IMR-90 (cell line): ENCODE data around the gene OSMR. TPM values are rescaled to one million over a fixed set of nuclear protein-coding genes. Genes with fewer than 3 reads are reported as not detected.

Experiments
- ATAC-seq: fragments of 200-7000 bp; cut with Tn5 transposase; 2 replicates; pipeline ENCODE4 v1.9.1; 2020; ENCODE audit warnings: low read depth, mild to moderate bottlenecking, moderate library complexity
- BruUV-seq: library from RNA; stranded (reverse); fragments of 400-500 nt; replicated peaks from 2 replicates; lab custom pipeline; 2021; lab: Mats Ljungman, UMichigan
- CTCF ChIA-PET: fragments of 300-600 bp; formaldehyde crosslinking; extraction: SDS; loops from one replicate; lab custom pipeline; 2021; ENCODE audit warnings: antibody characterized with exemption; lab: Yijun Ruan, JAX
- POLR2A ChIA-PET: fragments of 300-600 bp; sonication (Branson Sonifier 250); formaldehyde crosslinking; loops from one replicate; lab custom pipeline; 2022; ENCODE audit warnings: antibody characterized with exemption; ENCODE audit not compliant: unreplicated experiment; lab: Charles Lee
- DNase-seq: peaks from one replicate; pipeline ENCODE4 v3.0.0; 2013
- H2AFZ ChIP-seq: replicated peaks from 2 replicates; pipeline ENCODE3; 2013; ENCODE audit warnings: low read length, mild to moderate bottlenecking; ENCODE audit not compliant: poor library complexity
- H2AK5ac ChIP-seq: 2 replicates; pipeline ENCODE4 v1.6.1; 2013; ENCODE audit warnings: low read depth, low read length, inconsistent platforms
- H2AK9ac ChIP-seq: replicated peaks from 2 replicates; pipeline ENCODE3; 2013; ENCODE audit warnings: mild to moderate bottlenecking, low read depth, low read length, moderate library complexity; ENCODE audit not compliant: poor library complexity
- H2BK120ac ChIP-seq: 2 replicates; pipeline ENCODE4 v1.6.1; 2013; ENCODE audit warnings: low read depth, low read length, inconsistent platforms
- H2BK15ac ChIP-seq: 3 replicates; pipeline ENCODE4 v1.6.1; 2013; ENCODE audit warnings: low read depth, low read length, inconsistent platforms
- H2BK20ac ChIP-seq: 2 replicates; pipeline ENCODE4 v1.6.1; 2013; ENCODE audit warnings: low read depth, mild to moderate bottlenecking, inconsistent platforms, low read length, moderate library complexity
- H2BK5ac ChIP-seq: 2 replicates; pipeline ENCODE4 v1.6.1; 2013; ENCODE audit warnings: mild to moderate bottlenecking, low read depth, low read length, inconsistent platforms; ENCODE audit not compliant: poor library complexity, severe bottlenecking
- H3K14ac ChIP-seq: replicated peaks from 2 replicates; pipeline ENCODE4 v1.6.1; 2013; ENCODE audit warnings: low read depth, low read length, inconsistent platforms
- H3K18ac ChIP-seq: 2 replicates; pipeline ENCODE4 v1.6.1; 2013; ENCODE audit warnings: low read depth, low read length, control low read depth
- H3K23ac ChIP-seq: 2 replicates; pipeline ENCODE4 v1.6.1; 2013; ENCODE audit warnings: low read depth, low read length, inconsistent platforms
- H3K27ac ChIP-seq: 2 replicates; pipeline ENCODE4 v1.5.1; 2013; ENCODE audit warnings: mild to moderate bottlenecking, control low read depth, low read length; ENCODE audit not compliant: insufficient read depth
- H3K27me3 ChIP-seq: 2 replicates; pipeline ENCODE4 v1.6.1; 2013; ENCODE audit warnings: low read length; ENCODE audit not compliant: control insufficient read depth, insufficient read depth
- H3K36me3 ChIP-seq: 2 replicates; pipeline ENCODE4 v1.6.1; 2013; ENCODE audit warnings: low read length, mixed read lengths; ENCODE audit not compliant: control insufficient read depth, insufficient read depth
- H3K4ac ChIP-seq: 2 replicates; pipeline ENCODE4 v1.6.1; 2013; ENCODE audit warnings: low read depth, low read length, inconsistent platforms
- H3K4me1 ChIP-seq: 2 replicates; pipeline ENCODE4 v1.6.1; 2013; ENCODE audit warnings: low read length, mixed read lengths; ENCODE audit not compliant: control insufficient read depth, insufficient read depth
- H3K4me2 ChIP-seq: 2 replicates; pipeline ENCODE4 v1.6.1; 2013; ENCODE audit warnings: low read depth, mild to moderate bottlenecking, control low read depth, low read length, moderate library complexity
- H3K4me3 ChIP-seq: 2 replicates; pipeline ENCODE4 v1.5.1; 2013; ENCODE audit warnings: low read depth, mild to moderate bottlenecking, control low read depth, low read length, moderate library complexity; ENCODE audit not compliant: insufficient read depth
- H3K56ac ChIP-seq: 2 replicates; pipeline ENCODE4 v1.6.1; 2013; ENCODE audit warnings: low read length, inconsistent platforms; ENCODE audit not compliant: insufficient read depth; ENCODE audit errors: extremely low read depth
- H3K79me1 ChIP-seq, 2 experiments: 2 replicates each; pipeline ENCODE4 v1.6.1; 2013; ENCODE audit warnings: low read length in 2 of 2, inconsistent platforms in 1 of 2, low read depth in 1 of 2
- H3K9ac ChIP-seq: 2 replicates; pipeline ENCODE4 v1.6.1; 2013; ENCODE audit warnings: low read depth, low read length, control low read depth
- H3K9me1 ChIP-seq: 2 replicates; pipeline ENCODE4 v1.6.1; 2013; ENCODE audit warnings: low read length, inconsistent platforms; ENCODE audit not compliant: insufficient read depth
- H3K9me3 ChIP-seq: 2 replicates; pipeline ENCODE4 v1.6.1; 2013; ENCODE audit warnings: low read length; ENCODE audit not compliant: control insufficient read depth, insufficient read depth
- H4K20me1 ChIP-seq: 2 replicates; pipeline ENCODE4 v1.6.1; 2013; ENCODE audit warnings: low read length, inconsistent platforms; ENCODE audit not compliant: insufficient read depth
- H4K5ac ChIP-seq: 2 replicates; pipeline ENCODE4 v1.6.1; 2013; ENCODE audit warnings: mild to moderate bottlenecking, low read depth, low read length, control low read depth
- H4K8ac ChIP-seq, 2 experiments: 2 replicates each; pipeline ENCODE4 v1.6.1; 2013; ENCODE audit warnings: low read depth in 2 of 2, low read length in 2 of 2, control low read depth in 1 of 2, inconsistent platforms in 1 of 2
- H4K91ac ChIP-seq: 2 replicates; pipeline ENCODE4 v1.6.1; 2013; ENCODE audit warnings: low read depth, low read length, inconsistent platforms; ENCODE audit not compliant: insufficient read depth
- BHLHE40 ChIP-seq: fragments of 150-350 bp; IDR thresholded peaks from 2 replicates; pipeline ENCODE4 v1.6.1; 2016; ENCODE audit warnings: mild to moderate bottlenecking, low read depth, low read length
- CEBPB ChIP-seq: IDR thresholded peaks from 2 replicates; pipeline ENCODE4 v1.6.1; 2012; ENCODE audit warnings: low read depth, low read length, improper control_type of control experiment
- CHD1 ChIP-seq: IDR thresholded peaks from 2 replicates; pipeline ENCODE4 v1.6.1; 2012; ENCODE audit warnings: low read depth, low read length, improper control_type of control experiment
- CTCF ChIP-seq: conservative IDR thresholded peaks from 2 replicates; pipeline ENCODE4 v1.5.1; 2012; ENCODE audit warnings: mild to moderate bottlenecking, low read depth, low read length, improper control_type of control experiment
- ELK1 ChIP-seq: fragments of 150-350 bp; IDR thresholded peaks from 2 replicates; pipeline ENCODE4 v1.6.1; 2016; ENCODE audit warnings: low read depth, mild to moderate bottlenecking, low read length, moderate library complexity, borderline replicate concordance
- FOS ChIP-seq: fragments of 150-350 bp; IDR thresholded peaks from 2 replicates; pipeline ENCODE4 v1.6.1; 2016; ENCODE audit warnings: low read depth, low read length
- MAFK ChIP-seq: IDR thresholded peaks from 2 replicates; pipeline ENCODE4 v1.6.1; 2012; ENCODE audit warnings: low read depth, low read length, improper control_type of control experiment
- MAZ ChIP-seq: IDR thresholded peaks from 2 replicates; pipeline ENCODE4 v1.6.1; 2012; ENCODE audit warnings: low read depth, mild to moderate bottlenecking, low read length, improper control_type of control experiment, moderate library complexity, borderline replicate concordance
- MXI1 ChIP-seq: IDR thresholded peaks from 2 replicates; pipeline ENCODE4 v1.6.1; 2012; ENCODE audit warnings: low read depth, mild to moderate bottlenecking, low read length, moderate library complexity, borderline replicate concordance
- NFE2L2 ChIP-seq: fragments of 150-350 bp; IDR thresholded peaks from 2 replicates; pipeline ENCODE4 v1.6.1; 2016; ENCODE audit warnings: low read depth, mild to moderate bottlenecking, low read length
- POLR2A ChIP-seq: IDR thresholded peaks from 2 replicates; pipeline ENCODE4 v1.6.1; 2012; ENCODE audit warnings: mild to moderate bottlenecking, low read depth, low read length
- RAD21 ChIP-seq: IDR thresholded peaks from 2 replicates; pipeline ENCODE4 v1.6.1; 2012; ENCODE audit warnings: low read length, improper control_type of control experiment
- RCOR1 ChIP-seq: IDR thresholded peaks from 2 replicates; pipeline ENCODE4 v1.6.1; 2012; ENCODE audit warnings: mild to moderate bottlenecking, low read length, improper control_type of control experiment; ENCODE audit not compliant: insufficient replicate concordance
- RFX5 ChIP-seq: IDR thresholded peaks from 2 replicates; pipeline ENCODE4 v1.8.0; 2012; ENCODE audit warnings: low read depth, mild to moderate bottlenecking, low read length, moderate library complexity
- SMC3 ChIP-seq: fragments of 150-350 bp; IDR thresholded peaks from 2 replicates; pipeline ENCODE4 v1.6.1; 2016; ENCODE audit warnings: low read depth, mild to moderate bottlenecking, antibody characterized with exemption, low read length, moderate library complexity
- USF2 ChIP-seq: fragments of 150-350 bp; IDR thresholded peaks from 2 replicates; pipeline ENCODE4 v1.6.1; 2017; ENCODE audit warnings: mild to moderate bottlenecking, antibody characterized with exemption, low read length, low read depth
- WGBS, 2 experiments: methylation state at CpG; one replicate each; pipeline versions ENCODE4 v1.1.5 to v1.1.7; 2013; ENCODE audit warnings: missing lambda C conversion rate in 2 of 2; ENCODE audit not compliant: insufficient read length in 1 of 2; ENCODE audit errors: extremely low coverage in 2 of 2; 5-methylcytosine and 5-hydroxymethylcytosine counted together
- dilution Hi-C: fragments of 300-500 bp; cut with HindIII; formaldehyde crosslinking; loops from one replicate; pipeline ENCODE4 v1.14.3; 2018; ENCODE audit warnings: low sequenced_read_pairs; ENCODE audit not compliant: unreplicated experiment
- in situ Hi-C: fragments of 300-500 bp; cut with MboI; formaldehyde crosslinking; loops from 3 replicates; pipeline ENCODE4 v1.14.3; 2019; ENCODE audit warnings: low sequenced_read_pairs, inconsistent platforms, mixed read lengths
- intact Hi-C: fragments of 100-400 bp; cut with micrococcal nuclease; formaldehyde crosslinking; loops from 2 replicates; pipeline ENCODE4 v1.10.0; 2022
- polyA plus RNA-seq, 3 experiments: library from polyadenylated mRNA; depleted of rRNA; stranded (reverse); fragments of >200 nt; gene quantifications; 2 replicates each; pipeline ENCODE4 v1.2.3, GENCODE V29; 2012; ENCODE audit warnings: low replicate concordance in 1 of 3
- total RNA-seq: library from RNA; depleted of rRNA; stranded (reverse); fragments of >200 nt; gene quantifications from 2 replicates; pipeline ENCODE4 v1.2.3, GENCODE V29; 2012

The OSMR gene
- total and polyA plus RNA-seq, 2 of the 4 experiments (the other 2 are of a cell fraction), result 41.6 to 48.7 TPM

GRCh38 chr5:38866362-38867031 lies 20.7 kb downstream of the OSMR start:
- Histone ChIP-seq H2BK20ac (no peak overlapping the region), H3K23ac (no peak overlapping the region), H4K5ac (no peak overlapping the region), H3K79me1 (peaks cover 21 to 50% of the 10 kb centered on the region in 2 experiments), H3K9me1 (peaks cover 14% of the 10 kb centered on the region), H3K9ac (no peak overlapping the region), H3K27ac (no peak overlapping the region), H2AFZ (peak overlapping the region; percentile 3), H4K8ac (no peak overlapping the region), H3K36me3 (peaks cover 11% of the 10 kb centered on the region), H3K4me2 (no peak overlapping the region), H3K4ac (no peak overlapping the region), H4K91ac (no peak overlapping the region), H3K56ac (no peak overlapping the region), H2AK9ac (no peak overlapping the region), H2BK120ac (no peak overlapping the region), H4K20me1 (peaks cover 31% of the 10 kb centered on the region), H3K4me1 (peaks cover 24% of the 10 kb centered on the region), H2BK15ac (no peak overlapping the region), H2BK5ac (no peak overlapping the region), H3K18ac (no peak overlapping the region), H3K27me3 (no peaks in the 10 kb centered on the region), H3K14ac (no peak overlapping the region; the same call in 1 of the 2 replicates), H3K4me3 (no peak overlapping the region), H3K9me3 (0 out of 2 replicates have a peak, but pooled peaks cover 2% of the 10 kb centered on the region), H2AK5ac (peak overlapping the region; percentile 9; the same call in 1 of the 2 replicates)
- no TSS peak for BruUV-seq
- POLR2A ChIA-PET, result no interaction called here
- dilution Hi-C loops (no loop called here), in situ Hi-C loops (no loop called here), intact Hi-C loops (no loop called here)
- no peak for ATAC-seq
- peak; percentile 5 for DNase-seq
- WGBS, 2 experiments, result no CpG with 5 or more reads among the region's 4 CpGs
- CTCF ChIA-PET, result no interaction called here
- no peak for TF ChIP-seq MXI1
- no peak for TF ChIP-seq RFX5
- no peak for TF ChIP-seq BHLHE40
- no peak for TF ChIP-seq RAD21
- TF ChIP-seq CEBPB, result no peak
- no peak for TF ChIP-seq CHD1
- no peak for TF ChIP-seq POLR2A
- TF ChIP-seq RCOR1, result no peak
- no peak for TF ChIP-seq FOS
- TF ChIP-seq ELK1, result no peak
- TF ChIP-seq SMC3, result no peak
- no peak for TF ChIP-seq CTCF
- TF ChIP-seq USF2, result no peak
- no peak for TF ChIP-seq MAFK
- TF ChIP-seq MAZ, result no peak
- no peak for TF ChIP-seq NFE2L2
